Panc1 (cell line): ENCODE results near the gene TBC1D16.

ENCODE experiments used
- CTCF ChIP-seq: fragments of 450-650 bp; IDR thresholded peaks from 2 replicates; pipeline ENCODE4 v1.5.1; 2017; ENCODE audit warnings: mild to moderate bottlenecking
- POLR2AphosphoS5 ChIP-seq: IDR thresholded peaks from 2 replicates; pipeline ENCODE4 v1.6.1; 2012; ENCODE audit warnings: mild to moderate bottlenecking, low read depth, low read length, moderate library complexity

GRCh38 chr17:79883202-79883601 lies 152.5 kb downstream of the TBC1D16 start:
- TF ChIP-seq CTCF (no peak), POLR2AphosphoS5 (no peak)
